IMR-90 (cell line): ENCODE measurements around the gene F12. TPM values are rescaled to one million over a fixed set of nuclear protein-coding genes. Genes with fewer than 3 reads are reported as not detected.

ENCODE experiments used
- ATAC-seq: fragments of 200-7000 bp; cut with Tn5 transposase; 2 replicates; pipeline ENCODE4 v1.9.1; 2020; ENCODE audit warnings: low read depth, mild to moderate bottlenecking, moderate library complexity
- BruUV-seq: library from RNA; stranded (reverse); fragments of 400-500 nt; replicated peaks from 2 replicates; lab custom pipeline; 2021; lab: Mats Ljungman, UMichigan
- CTCF ChIA-PET: fragments of 300-600 bp; formaldehyde crosslinking; extraction: SDS; loops from one replicate; lab custom pipeline; 2021; ENCODE audit warnings: antibody characterized with exemption; lab: Yijun Ruan, JAX
- POLR2A ChIA-PET: fragments of 300-600 bp; sonication (Branson Sonifier 250); formaldehyde crosslinking; loops from one replicate; lab custom pipeline; 2022; ENCODE audit warnings: antibody characterized with exemption; ENCODE audit not compliant: unreplicated experiment; lab: Charles Lee
- DNase-seq: peaks from one replicate; pipeline ENCODE4 v3.0.0; 2013
- H2AFZ ChIP-seq: replicated peaks from 2 replicates; pipeline ENCODE3; 2013; ENCODE audit warnings: low read length, mild to moderate bottlenecking; ENCODE audit not compliant: poor library complexity
- H2AK5ac ChIP-seq: 2 replicates; pipeline ENCODE4 v1.6.1; 2013; ENCODE audit warnings: low read depth, low read length, inconsistent platforms
- H2AK9ac ChIP-seq: replicated peaks from 2 replicates; pipeline ENCODE3; 2013; ENCODE audit warnings: mild to moderate bottlenecking, low read depth, low read length, moderate library complexity; ENCODE audit not compliant: poor library complexity
- H2BK120ac ChIP-seq: 2 replicates; pipeline ENCODE4 v1.6.1; 2013; ENCODE audit warnings: low read depth, low read length, inconsistent platforms
- H2BK15ac ChIP-seq: 3 replicates; pipeline ENCODE4 v1.6.1; 2013; ENCODE audit warnings: low read depth, low read length, inconsistent platforms
- H2BK20ac ChIP-seq: 2 replicates; pipeline ENCODE4 v1.6.1; 2013; ENCODE audit warnings: low read depth, mild to moderate bottlenecking, inconsistent platforms, low read length, moderate library complexity
- H2BK5ac ChIP-seq: 2 replicates; pipeline ENCODE4 v1.6.1; 2013; ENCODE audit warnings: mild to moderate bottlenecking, low read depth, low read length, inconsistent platforms; ENCODE audit not compliant: poor library complexity, severe bottlenecking
- H3K14ac ChIP-seq: replicated peaks from 2 replicates; pipeline ENCODE4 v1.6.1; 2013; ENCODE audit warnings: low read depth, low read length, inconsistent platforms
- H3K18ac ChIP-seq: 2 replicates; pipeline ENCODE4 v1.6.1; 2013; ENCODE audit warnings: low read depth, low read length, control low read depth
- H3K23ac ChIP-seq: 2 replicates; pipeline ENCODE4 v1.6.1; 2013; ENCODE audit warnings: low read depth, low read length, inconsistent platforms
- H3K27ac ChIP-seq: 2 replicates; pipeline ENCODE4 v1.5.1; 2013; ENCODE audit warnings: mild to moderate bottlenecking, control low read depth, low read length; ENCODE audit not compliant: insufficient read depth
- H3K27me3 ChIP-seq: 2 replicates; pipeline ENCODE4 v1.6.1; 2013; ENCODE audit warnings: low read length; ENCODE audit not compliant: control insufficient read depth, insufficient read depth
- H3K36me3 ChIP-seq: 2 replicates; pipeline ENCODE4 v1.6.1; 2013; ENCODE audit warnings: low read length, mixed read lengths; ENCODE audit not compliant: control insufficient read depth, insufficient read depth
- H3K4ac ChIP-seq: 2 replicates; pipeline ENCODE4 v1.6.1; 2013; ENCODE audit warnings: low read depth, low read length, inconsistent platforms
- H3K4me1 ChIP-seq: 2 replicates; pipeline ENCODE4 v1.6.1; 2013; ENCODE audit warnings: low read length, mixed read lengths; ENCODE audit not compliant: control insufficient read depth, insufficient read depth
- H3K4me2 ChIP-seq: 2 replicates; pipeline ENCODE4 v1.6.1; 2013; ENCODE audit warnings: low read depth, mild to moderate bottlenecking, control low read depth, low read length, moderate library complexity
- H3K4me3 ChIP-seq: 2 replicates; pipeline ENCODE4 v1.5.1; 2013; ENCODE audit warnings: low read depth, mild to moderate bottlenecking, control low read depth, low read length, moderate library complexity; ENCODE audit not compliant: insufficient read depth
- H3K56ac ChIP-seq: 2 replicates; pipeline ENCODE4 v1.6.1; 2013; ENCODE audit warnings: low read length, inconsistent platforms; ENCODE audit not compliant: insufficient read depth; ENCODE audit errors: extremely low read depth
- H3K79me1 ChIP-seq, 2 experiments: 2 replicates each; pipeline ENCODE4 v1.6.1; 2013; ENCODE audit warnings: low read length in 2 of 2, inconsistent platforms in 1 of 2, low read depth in 1 of 2
- H3K9ac ChIP-seq: 2 replicates; pipeline ENCODE4 v1.6.1; 2013; ENCODE audit warnings: low read depth, low read length, control low read depth
- H3K9me1 ChIP-seq: 2 replicates; pipeline ENCODE4 v1.6.1; 2013; ENCODE audit warnings: low read length, inconsistent platforms; ENCODE audit not compliant: insufficient read depth
- H3K9me3 ChIP-seq: 2 replicates; pipeline ENCODE4 v1.6.1; 2013; ENCODE audit warnings: low read length; ENCODE audit not compliant: control insufficient read depth, insufficient read depth
- H4K20me1 ChIP-seq: 2 replicates; pipeline ENCODE4 v1.6.1; 2013; ENCODE audit warnings: low read length, inconsistent platforms; ENCODE audit not compliant: insufficient read depth
- H4K5ac ChIP-seq: 2 replicates; pipeline ENCODE4 v1.6.1; 2013; ENCODE audit warnings: mild to moderate bottlenecking, low read depth, low read length, control low read depth
- H4K8ac ChIP-seq, 2 experiments: 2 replicates each; pipeline ENCODE4 v1.6.1; 2013; ENCODE audit warnings: low read depth in 2 of 2, low read length in 2 of 2, control low read depth in 1 of 2, inconsistent platforms in 1 of 2
- H4K91ac ChIP-seq: 2 replicates; pipeline ENCODE4 v1.6.1; 2013; ENCODE audit warnings: low read depth, low read length, inconsistent platforms; ENCODE audit not compliant: insufficient read depth
- CEBPB ChIP-seq: IDR thresholded peaks from 2 replicates; pipeline ENCODE4 v1.6.1; 2012; ENCODE audit warnings: low read depth, low read length, improper control_type of control experiment
- MAFK ChIP-seq: IDR thresholded peaks from 2 replicates; pipeline ENCODE4 v1.6.1; 2012; ENCODE audit warnings: low read depth, low read length, improper control_type of control experiment
- NFE2L2 ChIP-seq: fragments of 150-350 bp; IDR thresholded peaks from 2 replicates; pipeline ENCODE4 v1.6.1; 2016; ENCODE audit warnings: low read depth, mild to moderate bottlenecking, low read length
- RAD21 ChIP-seq: IDR thresholded peaks from 2 replicates; pipeline ENCODE4 v1.6.1; 2012; ENCODE audit warnings: low read length, improper control_type of control experiment
- WGBS, 2 experiments: methylation state at CpG; one replicate each; pipeline versions ENCODE4 v1.1.5 to v1.1.7; 2013; ENCODE audit warnings: missing lambda C conversion rate in 2 of 2; ENCODE audit not compliant: insufficient read length in 1 of 2; ENCODE audit errors: extremely low coverage in 2 of 2; 5-methylcytosine and 5-hydroxymethylcytosine counted together
- dilution Hi-C: fragments of 300-500 bp; cut with HindIII; formaldehyde crosslinking; loops from one replicate; pipeline ENCODE4 v1.14.3; 2018; ENCODE audit warnings: low sequenced_read_pairs; ENCODE audit not compliant: unreplicated experiment
- in situ Hi-C: fragments of 300-500 bp; cut with MboI; formaldehyde crosslinking; loops from 3 replicates; pipeline ENCODE4 v1.14.3; 2019; ENCODE audit warnings: low sequenced_read_pairs, inconsistent platforms, mixed read lengths
- intact Hi-C: fragments of 100-400 bp; cut with micrococcal nuclease; formaldehyde crosslinking; loops from 2 replicates; pipeline ENCODE4 v1.10.0; 2022
- polyA plus RNA-seq, 3 experiments: library from polyadenylated mRNA; depleted of rRNA; stranded (reverse); fragments of >200 nt; gene quantifications; 2 replicates each; pipeline ENCODE4 v1.2.3, GENCODE V29; 2012; ENCODE audit warnings: low replicate concordance in 1 of 3
- total RNA-seq: library from RNA; depleted of rRNA; stranded (reverse); fragments of >200 nt; gene quantifications from 2 replicates; pipeline ENCODE4 v1.2.3, GENCODE V29; 2012

Gene F12
- total and polyA plus RNA-seq, 2 of the 4 experiments (the other 2 are of a cell fraction), result 0.36 to 1.2 TPM

- H2BK15ac ChIP-seq, result no peak overlapping the region
- H3K18ac ChIP-seq, result no peak overlapping the region
- H4K8ac ChIP-seq, result no peak overlapping the region
- H3K9me1 ChIP-seq, result no peaks in the 10 kb centered on the region
- no peaks in the 10 kb centered on the region for H3K79me1 ChIP-seq
- 0 out of 2 replicates have a peak overlapping the region, but pooled peaks have one; percentile 6 for H3K14ac ChIP-seq
- no peak overlapping the region for H2BK5ac ChIP-seq
- CTCF ChIA-PET, result interaction anchor here (0.6 to 5.4 kb wide), 15 partner anchors 9 to 98 kb away, joined by 3 to 56 read pairs (median 7); partner anchors contain the start of genes GRK6, LMAN2 and PRR7
- H3K36me3 ChIP-seq, result no peaks in the 10 kb centered on the region
- no peak overlapping the region for H2AK5ac ChIP-seq
- 3% methylated on average over 32 of the region's 61 CpGs; no CpG with 5 or more reads in 1 of the 2 experiments for WGBS, 2 experiments
- peak overlapping the region; percentile 57 for H3K4me3 ChIP-seq
- 0 out of 2 replicates have a peak overlapping the region, but pooled peaks have one; percentile 13 for H3K9ac ChIP-seq
- dilution Hi-C loops, result no loop called here
- peak overlapping the region; percentile 63 for H3K4me2 ChIP-seq
- BruUV-seq, result no TSS peak
- no peak overlapping the region; the same call in 1 of the 2 replicates for H3K27ac ChIP-seq
- H3K9me3 ChIP-seq, result peaks cover 2% of the 10 kb centered on the region; the same call in 1 of the 2 replicates
- in situ Hi-C loops, result no loop called here
- H3K56ac ChIP-seq, result no peak overlapping the region
- intact Hi-C loops, result no loop called here
- no peak overlapping the region for H4K5ac ChIP-seq
- POLR2A ChIA-PET, result no interaction called here
- H3K27me3 ChIP-seq, result peaks cover 55% of the 10 kb centered on the region
- no peak overlapping the region; the same call in 1 of the 2 replicates for H4K91ac ChIP-seq
- peak overlapping the region; percentile 92 for H2AFZ ChIP-seq
- H3K4ac ChIP-seq, result no peak overlapping the region
- no peak overlapping the region for H2BK20ac ChIP-seq
- H2BK120ac ChIP-seq, result no peak overlapping the region
- peak; percentile 12 for DNase-seq
- peaks cover 4% of the 10 kb centered on the region; the same call in 1 of the 2 replicates for H3K4me1 ChIP-seq
- no peak overlapping the region for H3K23ac ChIP-seq
- TF ChIP-seq NFE2L2, result no peak
- TF ChIP-seq RAD21, result no peak
- no peak for TF ChIP-seq CEBPB
- no peak for TF ChIP-seq MAFK
- ATAC-seq, result peak; percentile 7; the same call in 1 of the 2 replicates
- H4K20me1 ChIP-seq, result no peaks in the 10 kb centered on the region
- peak overlapping the region; percentile 16 for H2AK9ac ChIP-seq
These were observed 6.1 kb downstream of the F12 start for GRCh38 chr5:177403102-177403791.
